SH-SY5Y (cell line): ENCODE measurements around the gene IFNAR1.

Experiments used
- GATA2 ChIP-seq: IDR thresholded peaks from 2 replicates; pipeline ENCODE4 v1.6.1; 2011; ENCODE audit warnings: mild to moderate bottlenecking, low read depth, low read length
- GATA3 ChIP-seq: IDR thresholded peaks from 2 replicates; pipeline ENCODE4 v1.6.1; 2011; ENCODE audit warnings: low read depth, mild to moderate bottlenecking, low read length, moderate library complexity

DNA sequence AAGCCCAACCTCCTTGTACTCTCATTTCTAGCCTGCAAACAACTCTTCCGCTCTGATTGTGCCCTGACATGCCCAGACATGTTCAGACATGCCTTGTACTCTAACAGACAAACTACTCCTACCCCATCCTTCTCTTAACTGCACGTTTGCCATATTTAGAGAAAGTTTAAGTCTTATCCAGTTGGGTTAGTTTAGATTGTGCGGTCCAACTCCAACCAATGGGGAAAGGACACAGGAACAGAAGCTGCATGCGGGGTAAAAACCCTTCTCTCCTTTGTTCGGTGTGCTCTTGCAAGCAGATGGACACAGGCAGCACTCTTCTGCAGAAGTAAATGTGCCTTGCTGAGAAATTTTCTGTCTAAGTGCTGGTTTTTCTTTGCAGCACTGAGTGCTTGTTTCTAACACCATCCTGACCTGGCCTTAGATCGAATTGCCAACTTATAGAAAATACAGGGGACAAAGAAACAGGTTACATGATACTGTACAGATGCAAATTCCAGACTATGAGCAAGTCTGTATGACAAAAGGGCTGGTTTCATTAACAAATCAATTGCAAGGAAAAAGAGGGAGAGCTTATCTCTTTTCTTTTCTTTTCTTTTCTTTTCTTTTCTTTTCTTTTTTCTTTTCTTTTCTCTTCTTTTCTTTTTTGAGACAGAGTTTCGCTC, 42.7 kb downstream of the IFNAR1 start:
- TF ChIP-seq GATA2 (no peak), GATA3 (no peak)
